Activated CD4-positive, alpha-beta T cell treated with anti-CD3 and anti-CD28 coated beads, Interleukin-2, Interleukin-6, amounts not matched to agents 100 ng/mL and 50 ng/mL, durations not matched to agents 16 hours and 8 hours (primary cell): Measurements from ENCODE around the gene UST.

ENCODE experiments used
- DNase-seq: peaks from one replicate; pipeline ENCODE4 v3.0.0-alpha.2; 2020

Gene UST

DNA sequence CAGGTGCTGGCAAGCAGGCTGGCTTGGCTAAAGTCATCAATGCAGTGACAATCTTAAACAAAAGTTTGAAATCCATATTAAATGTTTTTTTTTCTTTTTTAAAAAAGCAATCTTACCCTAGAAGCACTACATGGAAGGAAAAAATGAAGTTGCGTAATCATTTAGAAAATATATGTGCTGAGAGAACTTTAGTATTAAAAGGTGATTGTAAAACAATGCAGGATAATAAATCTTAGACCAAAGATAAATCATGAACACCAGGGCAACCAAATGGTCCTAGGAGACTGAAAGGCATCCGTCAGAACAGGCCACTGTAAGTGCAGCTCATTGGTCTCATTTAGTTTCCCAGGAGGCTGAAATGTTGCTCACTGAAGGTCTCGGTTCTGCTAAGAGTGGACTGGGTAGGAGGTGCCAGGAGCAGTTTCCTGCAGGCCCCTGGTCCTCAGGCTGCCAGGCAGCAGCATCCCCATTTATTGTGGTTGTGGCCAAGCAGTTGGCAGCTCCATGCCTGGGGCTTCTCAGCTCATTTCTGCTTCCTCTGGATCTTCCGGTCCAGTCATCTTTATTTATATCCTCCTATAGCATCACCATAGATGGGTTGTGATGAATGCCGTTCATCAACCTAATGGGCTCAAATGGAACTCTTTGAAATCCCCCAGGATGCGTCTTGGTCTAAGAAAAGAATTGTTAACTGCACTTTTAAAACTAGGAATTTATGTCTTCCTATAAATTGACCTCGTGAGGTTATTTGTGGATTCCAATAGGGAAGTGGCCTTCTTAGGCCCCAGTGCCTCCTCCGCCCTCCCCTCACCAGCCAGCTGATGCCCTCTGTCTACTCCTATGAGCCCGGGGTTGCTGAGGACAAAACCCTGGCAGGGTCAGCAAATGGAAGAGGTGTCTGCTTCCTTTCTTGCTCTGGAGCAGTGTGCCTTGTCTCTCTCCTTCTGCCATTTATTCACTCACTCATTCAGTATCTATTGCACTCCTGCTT is 269.0 kb downstream of the UST start:
- DNase-seq: no peak

GRCh38 chr6:149016716-149017115 is 269.9 kb downstream of the UST start:
- no peak for DNase-seq

- no peak for DNase-seq
Measured at GRCh38 chr6:149020319-149020718, 273.5 kb downstream of the UST start.

DNA sequence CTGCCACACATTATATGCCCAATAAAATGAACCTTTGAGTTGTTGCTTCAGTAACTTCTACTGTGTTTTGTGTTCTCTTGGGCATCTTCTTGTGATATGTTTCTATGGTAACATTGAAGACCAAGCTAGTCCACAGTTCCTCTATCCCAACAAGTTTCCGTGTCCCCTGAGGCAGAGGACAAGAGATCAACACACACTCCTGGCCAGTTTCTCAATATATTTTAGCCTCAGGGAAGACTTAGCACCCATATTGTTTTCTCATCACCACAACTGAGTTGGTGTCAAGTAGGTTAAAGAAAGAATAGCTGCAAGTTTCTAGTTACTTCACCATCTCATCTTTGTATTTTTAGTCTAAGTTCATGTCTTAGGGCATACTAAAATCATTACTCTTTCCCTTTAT is 277.5 kb downstream of the UST start:
- DNase-seq: no peak

- no peak for DNase-seq
Measured at GRCh38 chr6:149025061-149025460, 278.2 kb downstream of the UST start.

DNA sequence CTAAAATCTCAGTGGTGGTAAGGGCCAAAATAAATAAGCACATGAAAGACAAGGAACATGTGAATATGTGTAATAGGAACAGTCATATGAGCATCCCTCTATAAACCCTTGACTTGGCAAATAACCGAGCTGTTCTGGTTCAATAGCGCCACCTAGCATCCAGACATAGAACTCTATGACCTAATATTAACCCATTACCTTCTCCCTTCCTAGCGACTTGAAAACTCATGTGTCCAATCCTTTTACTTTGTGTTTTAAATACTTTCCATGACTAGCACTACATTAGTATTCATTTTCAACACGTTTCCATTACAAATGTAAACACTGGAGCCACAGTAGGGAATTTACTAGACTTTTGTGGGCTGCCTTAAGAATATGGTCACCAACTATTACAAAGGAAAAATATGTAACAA is 279.7 kb downstream of the UST start:
- DNase-seq: peak; percentile 49

DNA sequence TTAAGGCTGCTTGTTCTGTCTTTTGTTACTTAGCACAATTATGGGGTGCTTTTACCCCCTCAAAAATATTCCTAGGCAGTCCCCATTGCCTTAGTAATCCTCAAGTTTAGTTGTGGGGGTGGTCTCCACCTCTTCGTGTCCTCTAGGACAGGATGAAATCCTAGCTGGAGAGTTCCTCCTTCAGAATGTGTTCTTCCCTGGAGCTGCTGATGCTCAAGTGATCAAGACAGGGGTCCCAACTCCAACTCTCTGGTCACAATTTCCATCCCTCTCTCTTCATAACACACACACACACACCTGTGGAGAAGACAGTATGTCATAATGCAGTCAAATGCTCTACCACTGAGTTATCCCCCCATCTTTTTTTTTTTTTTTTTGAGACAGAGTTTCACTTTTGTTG is 280.7 kb downstream of the UST start:
- no peak for DNase-seq

- DNase-seq: peak; percentile 91
Measured at GRCh38 chr6:149028767-149029405, 282.1 kb downstream of the UST start.

DNA sequence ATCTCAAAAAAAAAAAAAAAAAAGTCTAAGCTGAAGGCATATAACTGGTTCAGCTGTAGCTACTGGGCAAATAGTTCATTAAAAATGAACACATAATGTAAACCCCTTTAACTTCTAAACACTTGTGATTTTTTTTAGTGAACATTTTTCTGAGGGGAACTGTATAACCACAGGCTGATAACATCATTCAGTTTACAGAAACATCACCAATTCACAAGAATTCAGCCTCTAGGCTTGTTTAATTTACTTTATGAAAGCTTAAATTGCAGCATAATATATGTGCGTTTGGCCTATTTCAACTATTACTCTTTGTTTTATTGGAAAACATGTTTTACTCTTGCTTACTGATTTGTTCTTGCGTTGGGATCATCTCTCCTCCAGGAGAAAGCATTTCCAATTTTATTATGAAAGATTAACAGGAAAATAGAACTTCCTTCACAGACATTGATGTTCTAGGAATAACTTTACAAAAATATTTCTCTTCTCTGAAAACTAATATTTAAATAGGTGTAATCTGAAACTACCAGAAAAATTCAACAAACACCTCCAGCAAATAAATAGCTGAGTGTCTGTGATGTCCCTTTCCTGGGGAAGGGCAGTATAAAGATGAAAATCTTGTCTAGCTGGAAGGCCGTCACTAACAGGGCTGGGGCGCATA is 284.5 kb downstream of the UST start:
- DNase-seq: no peak

DNA sequence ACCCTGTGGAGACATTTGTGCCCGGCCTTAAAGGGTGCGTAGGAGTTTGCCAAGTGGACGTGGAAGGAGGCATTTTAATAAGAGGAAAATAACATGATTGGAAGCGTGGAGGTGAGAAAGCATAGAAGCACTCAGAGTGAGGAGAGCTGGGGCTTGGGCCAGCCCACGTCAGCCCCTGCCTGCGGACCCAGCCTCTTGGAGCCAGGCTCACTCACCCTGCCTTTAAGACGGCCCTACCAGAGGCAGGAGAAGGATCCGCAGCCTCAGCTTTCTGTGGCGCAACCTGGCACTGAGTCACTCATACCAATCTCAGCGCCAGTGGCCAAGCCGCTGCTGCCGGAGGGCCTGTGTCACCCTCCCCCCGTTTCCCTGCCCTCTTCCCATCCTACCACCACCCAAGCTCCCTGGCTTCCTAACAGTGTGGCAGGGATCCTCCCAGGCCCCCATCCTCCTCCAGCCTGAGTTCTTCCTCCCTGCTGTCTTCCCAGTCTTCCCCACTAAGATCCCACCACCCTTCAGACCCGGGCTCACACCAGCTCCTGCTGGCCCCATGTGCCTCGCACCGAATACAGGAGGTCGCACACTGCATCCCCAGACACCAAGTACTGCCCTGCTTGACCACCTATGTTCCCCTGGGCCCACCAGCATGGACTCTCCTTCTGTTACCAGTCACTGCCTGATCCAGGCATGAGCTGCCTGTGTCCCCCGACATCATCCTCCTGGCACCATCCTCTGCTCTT is 285.2 kb downstream of the UST start:
- DNase-seq: peak; percentile 87

DNA sequence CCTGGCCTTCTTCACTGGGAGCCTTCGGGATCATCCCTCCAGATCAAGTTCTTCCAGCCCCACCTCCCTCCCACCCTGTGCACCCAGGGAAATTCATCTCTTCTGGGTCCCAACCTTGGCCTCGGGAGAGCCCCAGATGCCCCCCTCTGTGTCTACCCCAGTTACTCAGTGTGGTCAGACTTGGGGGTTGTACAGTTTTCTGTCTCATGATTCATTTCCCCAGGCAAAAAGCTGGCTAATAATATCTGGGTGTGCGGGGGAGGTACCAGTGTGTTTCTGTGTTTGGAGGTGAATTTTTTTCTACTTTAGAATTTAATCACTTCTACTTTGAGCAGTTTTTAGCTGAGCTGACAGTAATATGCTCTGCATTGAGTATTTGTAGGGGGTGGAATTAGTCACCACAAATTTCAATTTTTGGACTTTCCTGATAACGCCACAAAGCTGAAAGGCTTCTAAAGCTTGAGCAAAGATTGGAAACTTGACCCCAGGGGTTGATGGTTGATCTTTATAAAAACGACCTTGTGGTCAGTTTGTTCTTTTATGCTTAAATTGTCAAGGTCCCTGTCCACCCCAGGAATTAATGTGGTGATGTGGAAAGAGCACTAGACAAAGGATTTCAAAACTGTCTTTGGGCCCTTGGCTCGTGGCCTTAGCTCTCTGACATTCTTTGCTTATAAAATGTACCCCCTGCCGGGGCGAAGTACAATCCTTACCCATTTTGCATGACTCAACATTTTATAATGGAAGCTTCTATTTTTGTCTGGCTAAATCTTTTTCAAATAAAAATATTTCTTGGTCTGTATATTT is 286.0 kb downstream of the UST start:
- peak; percentile 93 for DNase-seq

- DNase-seq: peak; percentile 76
Measured at GRCh38 chr6:149033454-149033853, 286.6 kb downstream of the UST start.

DNA sequence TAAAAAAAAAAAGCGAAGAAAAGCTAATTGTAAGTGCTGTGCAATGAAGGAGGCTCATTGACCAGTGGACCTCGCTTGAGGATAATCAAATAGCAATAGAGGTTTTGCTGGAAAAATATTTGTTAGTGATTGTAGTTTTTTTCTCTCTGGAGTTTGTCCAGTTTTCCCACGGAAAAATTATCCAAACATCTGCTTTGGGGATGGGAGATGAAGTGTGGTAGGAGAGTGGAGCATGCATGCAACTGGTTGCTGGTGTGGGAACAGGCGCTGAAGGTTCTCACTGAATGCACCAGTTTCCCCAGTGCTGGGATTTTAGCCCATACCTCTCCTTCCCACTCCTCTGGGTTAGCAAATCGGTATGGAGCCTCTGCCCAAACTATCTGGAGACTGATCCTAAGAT is 288.9 kb downstream of the UST start:
- no peak for DNase-seq

DNA sequence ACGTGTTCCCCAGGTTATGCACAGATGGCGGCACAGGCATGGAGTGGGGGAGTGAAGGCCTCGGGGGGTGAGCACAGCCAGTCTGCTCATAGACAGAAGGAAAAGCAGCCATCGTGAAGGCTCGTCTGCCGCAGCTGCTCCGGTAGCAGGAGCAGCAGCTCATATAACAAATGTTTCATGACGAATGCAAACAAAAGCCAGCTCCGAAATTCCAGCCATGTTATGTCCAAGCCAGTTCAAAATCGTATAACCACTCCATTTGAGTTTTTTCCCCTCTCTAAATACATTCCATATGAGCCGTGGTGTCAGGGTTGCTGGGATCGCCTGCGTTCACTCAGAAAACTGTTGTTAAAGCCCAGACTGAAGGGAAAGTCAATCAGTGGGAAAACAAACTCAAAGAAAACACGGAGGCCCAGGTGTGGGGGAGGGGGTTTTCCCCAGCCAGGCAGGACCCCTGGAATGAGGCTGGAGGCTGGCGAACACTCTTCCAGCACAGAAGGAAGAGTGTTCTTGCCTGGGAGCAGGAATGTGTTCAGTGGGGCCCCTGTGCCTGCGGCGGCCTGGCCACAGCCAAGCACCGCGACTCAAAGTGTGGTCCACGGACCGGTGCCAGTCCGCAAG is 290.3 kb downstream of the UST start:
- DNase-seq: no peak

DNA sequence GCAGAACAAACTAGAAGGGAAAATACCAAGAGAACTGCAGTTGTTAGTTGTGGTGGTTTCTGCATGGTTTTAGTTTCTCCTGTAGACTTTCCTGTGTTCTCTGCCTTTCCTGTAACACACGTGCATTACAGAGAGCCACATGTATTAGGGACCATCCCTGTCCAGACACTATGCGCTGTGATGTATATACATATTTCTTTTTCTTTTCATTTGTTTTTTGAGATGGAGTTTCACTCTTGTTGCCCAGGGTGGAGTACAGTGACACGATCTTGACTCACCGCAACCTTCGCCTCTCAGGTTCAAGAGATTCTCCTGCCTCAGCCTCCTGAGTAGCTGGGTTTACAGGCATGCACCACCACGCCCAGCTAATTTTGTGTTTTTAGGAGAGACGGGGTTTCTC is 292.2 kb downstream of the UST start:
- DNase-seq: peak; percentile 47

DNA sequence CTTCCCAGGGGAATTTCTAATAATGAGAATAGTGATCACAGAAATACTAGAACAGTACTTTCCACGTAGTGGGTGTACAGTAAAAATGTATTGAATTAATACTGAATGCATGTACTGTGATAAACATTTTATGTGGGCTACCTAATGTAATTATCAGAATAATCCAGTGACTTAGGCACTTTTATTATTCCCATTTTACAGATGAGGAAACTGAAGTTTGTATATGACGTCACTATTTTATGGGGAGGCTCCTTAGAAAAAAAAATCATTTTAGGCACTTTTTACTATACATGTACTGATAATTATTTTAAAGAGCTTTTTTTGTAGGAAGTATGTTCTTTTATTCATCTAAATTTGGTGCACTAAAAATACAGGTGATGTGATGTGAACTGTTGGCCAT is 295.1 kb downstream of the UST start:
- no peak for DNase-seq

- peak; percentile 47 for DNase-seq
Measured at GRCh38 chr6:149043476-149044130, 296.8 kb downstream of the UST start.

- DNase-seq: no peak
Measured at GRCh38 chr6:149044528-149044927, 297.7 kb downstream of the UST start.

- DNase-seq: peak; percentile 65
Measured at GRCh38 chr6:149045404-149045803, 298.6 kb downstream of the UST start.

DNA sequence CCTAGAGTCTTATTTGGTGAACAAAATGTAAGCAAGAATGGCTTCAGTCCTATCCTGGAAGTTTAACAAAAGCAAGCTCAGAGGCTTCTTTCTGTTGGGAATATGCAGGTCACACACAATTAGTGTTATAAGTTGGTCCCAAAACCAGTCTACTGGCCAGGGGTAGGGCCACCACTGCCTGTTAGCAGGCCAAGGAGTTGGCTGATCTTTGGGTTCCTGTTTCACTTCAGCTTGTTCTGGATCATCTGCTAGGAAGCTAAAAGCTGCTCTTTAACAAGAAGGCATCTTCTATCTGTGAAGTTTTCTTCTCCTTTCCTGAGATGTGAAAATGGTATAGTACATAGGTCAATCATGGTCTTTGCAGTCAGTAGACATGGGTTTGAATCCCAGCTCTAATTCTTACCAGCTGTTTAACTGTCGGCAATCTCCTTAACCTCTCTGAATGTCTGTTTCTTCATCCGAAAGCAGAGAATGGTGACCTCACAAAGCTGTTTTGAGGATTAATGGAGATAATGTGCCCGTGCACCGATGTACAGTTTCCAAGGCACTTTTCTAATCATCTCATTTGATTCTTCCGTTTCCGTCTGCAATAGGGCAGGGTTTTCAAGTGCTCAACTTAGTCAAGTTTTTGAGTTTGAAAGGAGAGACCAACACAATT is 299.5 kb downstream of the UST start:
- no peak for DNase-seq
